Tibial artery (tissue), 4 donors: ENCODE data around the gene ZSCAN30.

Source experiments
- DNase-seq, 2 donors: peaks; one replicate each; pipeline ENCODE4 v3.0.0-alpha.2; 2019
- H3K27ac ChIP-seq, 2 donors: fragments of 200-600 bp; sonication (generic) in 1 of 2; 1 replicate in 1 of 2; 2 replicates in 1 of 2; pipeline ENCODE4 v1.5.1; 2018 to 2019; ENCODE audit warnings: mild to moderate bottlenecking in 1 of 2
- H3K27me3 ChIP-seq, 2 donors: fragments of 200-600 bp; sonication (generic) in 1 of 2; one replicate each; pipeline versions ENCODE4 v1.5.1 to v1.6.0; 2016 to 2019
- H3K36me3 ChIP-seq, 3 donors: fragments of 200-600 bp; sonication (generic) in 2 of 3; one replicate each; pipeline ENCODE4 v1.5.1; 2016 to 2019; ENCODE audit warnings: mild to moderate bottlenecking in 2 of 3
- H3K4me1 ChIP-seq, 4 donors: fragments of 200-600 bp; sonication (generic) in 2 of 4; 1 replicate in 3 of 4; 2 replicates in 1 of 4; pipeline ENCODE4 v1.5.1; 2016 to 2019
- H3K4me3 ChIP-seq, 2 donors: fragments of 200-600 bp; sonication (generic) in 1 of 2; 1 replicate in 1 of 2; 2 replicates in 1 of 2; pipeline ENCODE4 v1.5.1; 2018 to 2019; ENCODE audit warnings: mild to moderate bottlenecking in 2 of 2
- H3K9me3 ChIP-seq, 3 donors: fragments of 200-600 bp; sonication (generic) in 1 of 3; one replicate each; pipeline ENCODE4 v1.5.1; 2016 to 2019
- CTCF ChIP-seq, 2 experiments: fragments of 200-600 bp in 1 of 2; fragments of 450-650 bp in 1 of 2; IDR thresholded peaks; one replicate each; pipeline ENCODE4 v1.5.1; 2017 to 2019; ENCODE audit warnings: antibody characterized with exemption in 2 of 2, mild to moderate bottlenecking in 1 of 2, moderate library complexity in 1 of 2
- intact Hi-C: fragments of 100-400 bp; cut with DNase I; formaldehyde crosslinking; loops from one replicate; pipeline ENCODE4 v1.15.0; 2023; ENCODE audit warnings: low total_unique reads

The ZSCAN30 gene

GRCh38 chr18:35290094-35290735, at the start of gene ZSCAN30:
Gene ZSCAN30 (minus strand): TSS chr18:35290229. CDS start chr18:35264352, 25,877 bp downstream.
- Histone ChIP-seq H3K4me1 (peaks cover 0 to 25% (median 13%) of the 10 kb centered on the region in 4 donors), H3K27me3 (no peaks in the 10 kb centered on the region), H3K36me3 (peaks cover 0 to 13% (median 8%) of the 10 kb centered on the region in 3 donors), H3K4me3 (peak within 1 kb of the TSS; percentile 60 to 79), H3K9me3 (no peaks in the 10 kb centered on the region), H3K27ac (peak within 1 kb of the TSS; percentile 82 to 84)
- peak; percentile 94 to 97 for DNase-seq
- intact Hi-C loops, result loop anchor here (5.0 kb wide), 1 partner anchor 52 kb away; the partner anchor contains the start of gene ZNF24
- no peak for TF ChIP-seq CTCF (IDR thresholded peaks at IDR 0.05)

GRCh38 chr18:35337286-35337685, 47.3 kb upstream of the ZSCAN30 start:
- intact Hi-C loops, result loop anchor here (5.0 kb wide), 1 partner anchor 1925 kb away; no protein-coding TSS in a partner anchor
- no peak overlapping the region for H3K27ac ChIP-seq
- H3K36me3 ChIP-seq, result peaks cover 71 to 83% (median 74%) of the 10 kb centered on the region in 3 donors
- no peak for DNase-seq
- H3K27me3 ChIP-seq, result no peaks in the 10 kb centered on the region
- no peaks in the 10 kb centered on the region for H3K9me3 ChIP-seq
- H3K4me1 ChIP-seq, result peaks cover 0 to 38% (median 16%) of the 10 kb centered on the region in 4 donors
- H3K4me3 ChIP-seq, result no peak overlapping the region
- no peak for TF ChIP-seq CTCF (IDR thresholded peaks at IDR 0.05)

GRCh38 chr18:35335866-35336265, 45.8 kb upstream of the ZSCAN30 start:
- no peaks in the 10 kb centered on the region for H3K9me3 ChIP-seq
- intact Hi-C loops, result loop anchor here (5.0 kb wide), 1 partner anchor 1924 kb away; no protein-coding TSS in a partner anchor
- H3K4me1 ChIP-seq, result peaks cover 0 to 24% (median 6%) of the 10 kb centered on the region in 4 donors
- H3K27ac ChIP-seq, result no peak overlapping the region
- H3K4me3 ChIP-seq, result no peak overlapping the region
- H3K27me3 ChIP-seq, result no peaks in the 10 kb centered on the region
- DNase-seq, result no peak
- H3K36me3 ChIP-seq, result peaks cover 74 to 94% (median 82%) of the 10 kb centered on the region in 3 donors
- TF ChIP-seq CTCF (IDR thresholded peaks at IDR 0.05), result no peak

- no peak for TF ChIP-seq CTCF (IDR thresholded peaks at IDR 0.05)
- H3K36me3 ChIP-seq, result peaks cover 69 to 86% (median 75%) of the 10 kb centered on the region in 3 donors
- intact Hi-C loops, result loop anchor here (5.0 kb wide), 1 partner anchor 1923 kb away; no protein-coding TSS in a partner anchor
Observed at GRCh38 chr18:35334821-35335220, 44.8 kb upstream of the ZSCAN30 start.

GRCh38 chr18:35334212-35334611, 44.2 kb upstream of the ZSCAN30 start:
- Histone ChIP-seq H3K27ac (no peak overlapping the region), H3K27me3 (no peaks in the 10 kb centered on the region), H3K36me3 (peaks cover 63 to 79% (median 68%) of the 10 kb centered on the region in 3 donors), H3K4me1 (peaks cover 0 to 22% (median 4%) of the 10 kb centered on the region in 4 donors), H3K9me3 (no peaks in the 10 kb centered on the region), H3K4me3 (no peak overlapping the region)
- no peak for TF ChIP-seq CTCF (IDR thresholded peaks at IDR 0.05)
- no peak for DNase-seq
- intact Hi-C loops, result no loop called here

More at GRCh38 chr18:35334821-35335220, 44.8 kb upstream of the ZSCAN30 start:
- H3K27ac ChIP-seq, result no peak overlapping the region
- DNase-seq, result no peak
- no peaks in the 10 kb centered on the region for H3K9me3 ChIP-seq
- H3K4me3 ChIP-seq, result no peak overlapping the region
- peaks cover 0 to 24% (median 4%) of the 10 kb centered on the region in 4 donors for H3K4me1 ChIP-seq
- H3K27me3 ChIP-seq, result no peaks in the 10 kb centered on the region
